GM19397 (cell line): ENCODE results near the gene WFS1.

Experiments used
- ATAC-seq: cut with Tn5 transposase; IDR thresholded peaks from one replicate; pipeline ENCODE4 v1.9.1; 2021; ENCODE audit warnings: mild to moderate bottlenecking, moderate library complexity; ENCODE audit not compliant: unreplicated experiment

Gene WFS1

DNA sequence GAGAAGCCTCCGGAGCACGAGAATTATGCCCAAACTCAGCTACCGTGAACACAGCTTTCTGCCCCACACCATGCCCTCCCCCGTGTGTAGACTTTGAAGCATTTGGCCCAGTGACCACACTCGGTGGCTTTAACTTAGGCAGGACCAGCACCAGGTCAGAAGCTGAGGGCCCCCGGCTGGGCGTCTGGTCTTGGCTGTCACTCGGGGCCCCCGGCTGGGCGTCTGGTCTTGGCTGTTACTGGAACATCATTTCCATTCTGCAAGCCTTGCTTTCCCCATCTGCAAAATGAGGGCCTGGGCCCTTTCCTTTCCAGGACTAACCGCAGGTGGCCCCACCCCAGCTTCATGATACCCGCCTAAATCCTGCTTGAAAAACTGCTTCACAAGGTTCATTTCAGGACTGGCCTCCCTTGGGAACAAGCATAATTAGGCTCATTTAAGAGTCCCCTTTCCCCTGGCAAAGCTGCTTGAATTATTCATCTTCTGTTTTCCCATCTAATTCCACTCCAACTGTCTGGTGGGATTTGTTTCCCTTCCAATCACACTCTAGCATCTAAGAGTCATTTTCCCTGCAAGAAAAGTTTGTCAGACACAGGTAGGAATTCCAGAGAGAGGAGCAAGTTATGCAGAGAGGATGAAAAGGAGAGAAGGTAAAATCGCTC, 82.5 kb downstream of the WFS1 start:
- ATAC-seq, result no peak
